ENCODE results near the gene CTXN2. TPM values are rescaled to one million over a fixed set of nuclear protein-coding genes. Genes with fewer than 3 reads are reported as not detected.

CTXN2 gene
- total RNA-seq, 1 experiment from 2014 or later, result 0.11 TPM

- H3K4me1 ChIP-seq (ENCODE audit: insufficient read depth, low read length), result no peaks in the 10 kb centered on the region; the same call in 1 of the 2 replicates
- no peak overlapping the region for H4K8ac ChIP-seq (replicated peaks; ENCODE audit: insufficient read length, low read depth, low read length)
- no peak overlapping the region for H2AFZ ChIP-seq (ENCODE audit: low read length)
- no peaks in the 10 kb centered on the region for H3K36me3 Mint-ChIP-seq (ENCODE audit: insufficient read depth in 1 of 3, low read depth in 3 of 3)
- no peak for TF ChIP-seq CTCF (conservative IDR thresholded peaks at IDR 0.05)
- no CpG with 5 or more reads among the region's 3 CpGs for WGBS (ENCODE audit: extremely low coverage, insufficient read length, low lambda C conversion rate)
- no peak overlapping the region for H2BK120ac ChIP-seq (ENCODE audit: low read depth, low read length, poor library complexity, severe bottlenecking)
- H3K27me3 Mint-ChIP-seq (ENCODE audit: low read depth), result no peaks in the 10 kb centered on the region
- no peaks in the 10 kb centered on the region for H3K79me2 ChIP-seq (ENCODE audit: insufficient read depth, low read length)
- no peak overlapping the region for H2BK12ac ChIP-seq (ENCODE audit: insufficient read length, low read depth, low read length)
- DNase-seq, result no peak
- H3K9ac ChIP-seq (ENCODE audit: extremely low read depth, insufficient read length, low read length), result no peak overlapping the region
- H3K56ac ChIP-seq (ENCODE audit: insufficient read length, low read depth, low read length), result no peak overlapping the region
- H4K20me1 ChIP-seq (ENCODE audit: control insufficient read depth, insufficient read depth, insufficient read length), result no peaks in the 10 kb centered on the region
- H3K27ac ChIP-seq (ENCODE audit: insufficient read length, low read depth, low read length), result no peak overlapping the region
- H3K9me3 Mint-ChIP-seq, result no peaks in the 10 kb centered on the region
- H3K4ac ChIP-seq (ENCODE audit: low read depth, low read length), result no peak overlapping the region
- H3T11ph ChIP-seq (ENCODE audit: low read length), result no peak overlapping the region
- H3K4me1 Mint-ChIP-seq, result peaks cover under 1 to 3% of the 10 kb centered on the region in 2 experiments; a peak in 2 of 4 replicates
- no peak overlapping the region for H4K5ac ChIP-seq (ENCODE audit: insufficient read length, low read depth, low read length)
- no peaks in the 10 kb centered on the region for H3K79me1 ChIP-seq (ENCODE audit: insufficient read depth, low read depth, low read length, poor library complexity, severe bottlenecking)
- no peak overlapping the region for H3K14ac ChIP-seq (ENCODE audit: insufficient read depth, low read length)
- H4K91ac ChIP-seq (ENCODE audit: insufficient read length, low read depth, low read length), result no peak overlapping the region
- no peak overlapping the region for H3K18ac ChIP-seq (ENCODE audit: insufficient read length, low read depth, low read length)
- no peak overlapping the region for H2AK5ac ChIP-seq (ENCODE audit: insufficient read length, low read length)
- no peak overlapping the region for H3K4me2 ChIP-seq (ENCODE audit: insufficient read depth, insufficient read length, low read length)
- H3K27ac Mint-ChIP-seq, result no peak overlapping the region
- H2BK15ac ChIP-seq (ENCODE audit: low read depth, low read length), result no peak overlapping the region
- H3K27me3 ChIP-seq (ENCODE audit: insufficient read depth, low read length), result no peaks in the 10 kb centered on the region
- H3K9me3 ChIP-seq (ENCODE audit: control insufficient read depth, low read depth, low read length), result no peaks in the 10 kb centered on the region
- H2BK5ac ChIP-seq (ENCODE audit: insufficient read length, low read length), result no peak overlapping the region
- no peaks in the 10 kb centered on the region for H3K23me2 ChIP-seq (ENCODE audit: insufficient read length, low read depth, low read length, poor library complexity, severe bottlenecking)
- no peak overlapping the region for H2BK20ac ChIP-seq (ENCODE audit: low read depth, low read length, poor library complexity, severe bottlenecking)
- no peak overlapping the region for H3K23ac ChIP-seq (ENCODE audit: insufficient read length, low read depth, low read length)
- no peak overlapping the region for H3K4me3 Mint-ChIP-seq
These were observed 5.9 kb upstream of the CTXN2 start for GRCh38 chr15:48185529-48185928.
